Prostate gland (tissue), 2 donors: ENCODE results near the gene NCF2.
A peak's percentile ranks its signal among the peaks of the same experiment; 100 is the strongest.

ENCODE experiments used
- CTCF ChIP-seq, 4 experiments: fragments of 200-600 bp in 2 of 4; fragments of 450-650 bp in 2 of 4; sonication (generic) in 2 of 4; IDR thresholded peaks; 1 replicate in 3 of 4; 2 replicates in 1 of 4; pipeline ENCODE4 v1.5.1; 2016 to 2019; ENCODE audit warnings: antibody characterized with exemption in 4 of 4, mild to moderate bottlenecking in 2 of 4, moderate library complexity in 2 of 4
- POLR2A ChIP-seq: fragments of 450-650 bp; IDR thresholded peaks from one replicate; pipeline ENCODE4 v1.6.1; 2016; ENCODE audit warnings: antibody characterized with exemption, mild to moderate bottlenecking
- POLR2AphosphoS5 ChIP-seq: sonication (generic); formaldehyde crosslinking; IDR thresholded peaks from one replicate; pipeline ENCODE4 v1.6.1; 2017; ENCODE audit warnings: antibody characterized with exemption

GRCh38 chr1:183635606-183636333 lies 45.5 kb upstream of the NCF2 start, which contains the start of gene ARPC5:
- TF ChIP-seq POLR2AphosphoS5 (peak; percentile 98), CTCF (IDR thresholded peaks at IDR 0.05) (peak in 1 of 4 experiments; percentile 18), POLR2A (peak; percentile 89)
